ENCODE results near the gene SLC25A47.
"Not testable (repeated sequence)": the region's sequence is repeated elsewhere in the genome, so short reads cannot be mapped to it uniquely, and the experiment has no call there.

SLC25A47 gene

GRCh38 chr14:100289916-100290606 is 33.1 kb upstream of the SLC25A47 start:
- DNase-seq (ENCODE audit: low read depth in 2 of 2) = no peak

- DNase-seq (ENCODE audit: low read depth in 2 of 2) = no peak
These were observed 32.4 kb upstream of the SLC25A47 start for GRCh38 chr14:100290607-100291304.

GRCh38 chr14:100291305-100292075 is 31.6 kb upstream of the SLC25A47 start:
- no peak for DNase-seq (ENCODE audit: low read depth in 2 of 2)

- no peak for DNase-seq (ENCODE audit: low read depth in 2 of 2)
These were observed 30.8 kb upstream of the SLC25A47 start for GRCh38 chr14:100292301-100292775.

GRCh38 chr14:100292776-100293461 is 30.2 kb upstream of the SLC25A47 start:
- DNase-seq (ENCODE audit: low read depth in 2 of 2) = no peak

GRCh38 chr14:100293497-100294212 is 29.5 kb upstream of the SLC25A47 start:
- DNase-seq (ENCODE audit: low read depth in 2 of 2) = no peak

GRCh38 chr14:100294213-100294962 is 28.8 kb upstream of the SLC25A47 start:
- DNase-seq (ENCODE audit: low read depth in 2 of 2) = no peak

- DNase-seq (ENCODE audit: low read depth in 2 of 2) = no peak
These were observed 28.2 kb upstream of the SLC25A47 start for GRCh38 chr14:100294963-100295330.

GRCh38 chr14:100295376-100296105 is 27.6 kb upstream of the SLC25A47 start:
- DNase-seq (ENCODE audit: low read depth in 2 of 2) = no peak

- DNase-seq (ENCODE audit: low read depth in 2 of 2) = no peak
These were observed 27.0 kb upstream of the SLC25A47 start for GRCh38 chr14:100296106-100296651.

- not testable (repeated sequence) for DNase-seq (ENCODE audit: low read depth in 2 of 2)
These were observed 26.4 kb upstream of the SLC25A47 start for GRCh38 chr14:100296729-100297128.

- no peak for DNase-seq (ENCODE audit: low read depth in 2 of 2)
These were observed 25.5 kb upstream of the SLC25A47 start for GRCh38 chr14:100297320-100298300.

GRCh38 chr14:100298551-100299237 is 24.4 kb upstream of the SLC25A47 start:
- no peak for DNase-seq (ENCODE audit: low read depth in 2 of 2)

GRCh38 chr14:100299238-100299560 is 23.9 kb upstream of the SLC25A47 start:
- DNase-seq (ENCODE audit: low read depth in 2 of 2) = no peak

GRCh38 chr14:100302616-100303015 is 20.5 kb upstream of the SLC25A47 start:
- no peak for DNase-seq (ENCODE audit: low read depth in 2 of 2)

- no peak for DNase-seq (ENCODE audit: low read depth in 2 of 2)
These were observed 20.0 kb upstream of the SLC25A47 start for GRCh38 chr14:100303179-100303578.

- DNase-seq (ENCODE audit: low read depth in 2 of 2) = no peak
These were observed 19.2 kb upstream of the SLC25A47 start for GRCh38 chr14:100303925-100304324.

GRCh38 chr14:100304825-100305323 is 18.3 kb upstream of the SLC25A47 start:
- DNase-seq (ENCODE audit: low read depth in 2 of 2) = no peak

All from stimulated activated CD4-positive, alpha-beta T cell treated with anti-CD3 and anti-CD28 coated beads, Interleukin-12 subunit alpha, Interleukin-12 subunit beta, amount 100 ng/mL, for 24 hours (primary cell).